GM19463 (cell line): ENCODE measurements around the gene UNK.

Experiments
- ATAC-seq: cut with Tn5 transposase; IDR thresholded peaks from one replicate; pipeline ENCODE4 v1.9.1; 2021; ENCODE audit warnings: mild to moderate bottlenecking, moderate library complexity; ENCODE audit not compliant: unreplicated experiment

The UNK gene

DNA sequence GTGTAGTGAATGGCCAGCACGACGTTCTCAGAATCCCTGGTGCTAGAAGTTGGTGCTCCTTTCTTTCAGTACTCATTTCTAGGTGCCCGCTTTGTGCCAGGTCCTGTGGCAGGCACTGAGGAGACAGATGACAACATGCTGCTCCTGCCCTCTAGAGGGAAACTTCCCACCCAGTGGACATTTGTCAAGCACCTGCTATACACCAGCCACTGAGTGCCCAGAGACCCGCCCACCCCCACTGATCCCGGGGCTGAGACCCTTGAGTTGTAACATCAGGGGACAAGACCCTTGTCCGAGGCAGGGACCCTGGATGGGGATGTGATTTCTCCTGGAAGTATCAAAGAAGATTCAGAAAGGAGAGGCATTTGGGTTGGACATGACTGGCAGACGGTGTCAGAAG is 34.5 kb downstream of the UNK start:
- no peak for ATAC-seq

DNA sequence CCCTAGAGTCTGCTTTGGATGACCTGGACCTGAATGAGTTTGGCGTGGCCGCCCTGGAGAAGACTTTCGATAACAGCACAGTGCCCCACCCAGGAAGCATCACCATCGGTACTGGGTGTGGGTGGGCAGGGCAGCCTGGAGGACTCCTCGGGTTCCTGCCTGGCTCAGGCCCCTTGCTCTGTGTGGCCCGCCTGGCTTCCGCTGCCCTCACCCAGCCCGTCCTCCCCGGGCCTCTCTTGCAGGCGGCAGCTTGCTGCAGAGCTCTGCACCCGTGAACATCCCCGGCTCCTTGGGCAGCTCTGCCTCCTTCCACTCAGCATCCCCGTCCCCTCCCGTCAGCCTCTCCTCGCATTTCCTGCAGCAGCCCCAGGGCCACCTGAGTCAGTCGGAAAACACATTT is 35.1 kb downstream of the UNK start:
- ATAC-seq: no peak

- ATAC-seq: no peak
Measured at GRCh38 chr17:75820094-75821080, 35.8 kb downstream of the UNK start.

DNA sequence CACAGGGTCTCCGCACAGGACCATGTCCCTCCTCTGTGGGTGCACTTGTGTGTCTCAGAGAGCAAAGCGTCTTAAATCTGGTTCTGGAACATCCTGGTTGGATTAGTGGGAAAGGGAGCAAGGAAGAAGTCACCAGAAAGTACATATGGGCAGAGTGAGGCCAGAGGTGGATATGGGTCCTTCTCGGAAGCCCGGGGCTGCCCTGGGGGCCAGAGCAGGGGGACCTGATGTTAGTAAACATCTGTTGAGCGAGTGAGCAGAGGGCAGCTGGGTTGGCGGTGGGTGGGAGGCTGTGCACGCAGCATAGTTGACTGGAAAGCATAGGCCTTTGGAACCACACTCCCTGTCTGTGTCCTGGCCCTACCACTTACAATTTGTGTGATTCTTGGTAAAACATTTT is 36.9 kb downstream of the UNK start:
- no peak for ATAC-seq

DNA sequence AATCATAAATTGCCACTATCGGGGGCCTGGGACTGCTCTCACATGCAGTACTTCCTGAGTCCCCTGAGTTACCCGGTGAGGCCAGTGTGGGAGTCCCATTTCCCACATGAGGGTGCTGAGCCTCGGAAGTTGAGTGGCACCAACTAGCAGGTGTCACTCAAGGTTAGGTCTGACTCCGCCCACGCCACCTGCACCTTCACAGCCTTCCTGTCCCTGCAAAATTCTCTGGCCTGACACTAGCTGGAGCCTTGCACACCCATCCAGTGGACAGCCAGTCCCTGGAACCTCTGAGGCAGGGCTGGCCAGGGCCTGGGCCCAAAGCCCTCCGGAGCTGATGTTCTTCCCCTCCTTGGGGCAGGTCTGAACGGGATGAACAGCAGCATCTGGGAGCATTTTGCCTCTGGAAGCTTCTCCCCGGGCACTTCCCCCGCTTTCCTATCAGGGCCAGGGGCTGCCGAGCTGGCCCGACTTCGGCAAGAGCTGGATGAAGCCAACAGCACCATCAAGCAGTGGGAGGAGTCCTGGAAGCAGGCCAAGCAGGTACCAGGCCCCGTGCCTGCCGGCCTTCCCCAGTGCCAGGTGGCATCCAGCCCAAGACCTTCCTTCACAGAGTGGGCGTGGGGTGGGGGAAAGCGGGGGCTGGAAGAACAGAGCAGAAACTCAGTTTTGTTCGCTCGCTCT is 37.7 kb downstream of the UNK start:
- ATAC-seq: no peak

DNA sequence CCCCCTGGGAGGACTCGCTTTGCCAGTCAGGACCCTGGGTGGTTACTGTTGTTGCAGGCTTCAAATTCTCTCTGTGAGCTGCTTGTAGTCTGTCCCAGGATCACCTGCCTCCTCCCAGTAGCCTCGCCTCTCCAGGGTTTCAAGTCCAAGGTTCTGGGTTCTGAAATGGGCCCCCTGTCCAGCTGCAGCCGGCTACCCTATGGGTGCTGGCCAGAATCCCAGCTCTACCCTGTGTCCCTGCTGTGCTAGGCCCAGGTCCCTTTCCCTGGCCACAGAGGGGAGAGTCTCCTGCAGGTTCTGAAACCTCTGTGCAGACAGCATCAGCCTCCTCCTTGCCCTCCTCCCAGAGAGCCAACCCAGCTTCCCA is 38.2 kb downstream of the UNK start:
- no peak for ATAC-seq

- no peak for ATAC-seq
Measured at GRCh38 chr17:75823257-75824041, 38.8 kb downstream of the UNK start.

GRCh38 chr17:75824050-75824552 is 39.5 kb downstream of the UNK start:
- ATAC-seq: no peak

- no peak for ATAC-seq
Measured at GRCh38 chr17:75824666-75825065, 40.1 kb downstream of the UNK start.

GRCh38 chr17:75825149-75825552 is 40.5 kb downstream of the UNK start:
- no peak for ATAC-seq

DNA sequence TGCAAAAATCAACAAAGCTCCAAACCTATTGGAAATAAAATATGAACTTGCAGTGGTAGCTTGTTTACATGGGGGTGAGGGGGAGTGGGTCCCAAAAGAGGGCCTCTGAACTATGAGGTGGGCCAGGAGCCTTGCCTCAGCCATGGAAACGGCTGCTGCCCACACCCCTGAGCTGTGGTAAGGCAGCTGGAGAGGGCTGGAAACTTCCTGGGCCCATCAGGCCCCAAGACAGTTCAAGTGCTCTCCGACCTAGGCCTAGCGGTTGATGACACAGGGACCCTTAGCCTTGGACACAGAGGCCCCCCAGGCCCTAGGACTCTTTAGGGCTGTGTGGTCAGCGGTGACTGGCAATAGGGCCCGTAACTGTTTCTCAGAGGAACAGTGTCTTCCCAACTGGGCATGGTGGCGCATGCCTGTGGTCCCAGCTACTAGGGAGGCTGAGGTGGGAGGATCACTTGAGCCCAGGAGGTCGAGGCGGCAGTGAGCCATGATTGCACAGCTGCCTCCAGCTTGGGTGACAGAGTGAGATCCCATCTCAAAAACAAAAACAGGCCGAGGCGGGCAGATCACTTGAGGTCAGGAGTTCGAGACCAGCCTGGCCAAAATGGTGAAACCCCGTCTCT is 41.3 kb downstream of the UNK start:
- ATAC-seq: no peak

DNA sequence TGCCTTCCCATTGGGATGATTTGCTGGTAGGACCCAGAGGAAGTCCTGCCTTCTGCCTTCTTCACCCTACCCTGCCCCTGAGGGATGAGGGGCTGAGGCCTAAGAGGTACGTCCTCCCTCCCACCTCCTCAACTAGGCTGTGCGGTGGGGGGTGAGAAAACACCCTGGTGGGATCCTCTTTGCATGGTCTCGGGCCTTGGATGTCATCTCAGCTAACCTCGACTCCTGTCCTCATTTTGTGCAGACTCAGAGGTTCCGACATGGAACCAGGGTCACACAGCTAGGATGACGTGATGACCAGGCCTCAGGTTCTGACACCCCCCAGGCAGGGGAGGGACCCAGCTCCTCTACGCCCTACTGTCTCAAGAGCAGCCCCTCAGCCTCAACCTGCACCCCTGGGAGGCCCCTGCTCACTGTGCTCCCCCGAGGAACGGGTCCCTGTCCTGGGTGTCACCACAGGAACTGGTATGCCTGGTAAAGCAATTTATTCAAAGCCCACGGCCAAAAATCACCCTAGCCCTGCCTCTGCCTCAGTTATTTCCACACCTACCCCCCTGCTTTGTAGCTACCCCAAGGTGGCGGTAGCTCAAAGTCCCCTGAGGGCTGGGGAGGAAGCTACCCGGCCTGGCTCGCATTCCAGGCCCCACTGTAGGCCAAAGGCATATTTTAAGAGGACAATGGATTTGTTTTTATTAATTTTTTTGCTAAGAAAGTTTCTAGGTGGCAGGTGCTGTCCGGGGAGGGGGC is 42.1 kb downstream of the UNK start:
- ATAC-seq: no peak

- ATAC-seq: no peak
Measured at GRCh38 chr17:75827308-75828075, 42.9 kb downstream of the UNK start.

DNA sequence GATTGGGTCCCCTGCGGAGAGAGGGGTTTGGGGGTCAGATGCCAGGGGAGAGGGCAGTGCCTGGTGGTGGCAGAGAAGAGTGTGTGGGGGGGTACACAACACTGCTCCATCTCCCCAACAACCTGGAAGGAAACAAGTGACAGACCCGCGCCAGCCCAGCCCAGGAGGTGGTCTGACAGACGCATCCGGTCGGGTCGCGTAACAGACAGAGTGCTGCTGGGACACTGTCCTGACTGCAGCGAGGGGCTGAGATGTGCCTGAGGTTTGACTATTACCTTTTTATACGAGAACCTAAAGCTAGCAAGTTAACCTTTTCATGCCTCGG is 43.4 kb downstream of the UNK start:
- no peak for ATAC-seq

DNA sequence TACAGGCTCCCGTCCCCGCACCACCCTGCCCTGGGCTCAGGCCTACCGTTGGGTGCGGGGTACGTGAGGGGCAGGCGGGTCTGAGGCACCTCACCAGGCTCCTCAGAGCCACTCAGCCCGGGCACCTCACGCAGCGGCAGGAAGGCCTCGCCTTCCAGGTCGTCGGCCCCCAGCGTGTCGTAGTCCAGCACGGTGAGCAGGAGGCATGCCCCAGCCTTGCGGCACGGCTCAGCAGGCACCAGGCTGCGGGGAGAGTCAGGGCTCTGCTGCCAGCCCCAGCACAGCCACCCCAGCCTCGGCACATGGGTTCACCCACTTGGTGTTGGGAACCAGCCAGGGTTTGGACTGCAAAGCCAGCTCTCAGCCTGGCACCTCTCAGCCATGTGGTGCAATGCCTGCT is 44.1 kb downstream of the UNK start:
- ATAC-seq: no peak

GRCh38 chr17:75829747-75830146 is 45.1 kb downstream of the UNK start:
- ATAC-seq: no peak

DNA sequence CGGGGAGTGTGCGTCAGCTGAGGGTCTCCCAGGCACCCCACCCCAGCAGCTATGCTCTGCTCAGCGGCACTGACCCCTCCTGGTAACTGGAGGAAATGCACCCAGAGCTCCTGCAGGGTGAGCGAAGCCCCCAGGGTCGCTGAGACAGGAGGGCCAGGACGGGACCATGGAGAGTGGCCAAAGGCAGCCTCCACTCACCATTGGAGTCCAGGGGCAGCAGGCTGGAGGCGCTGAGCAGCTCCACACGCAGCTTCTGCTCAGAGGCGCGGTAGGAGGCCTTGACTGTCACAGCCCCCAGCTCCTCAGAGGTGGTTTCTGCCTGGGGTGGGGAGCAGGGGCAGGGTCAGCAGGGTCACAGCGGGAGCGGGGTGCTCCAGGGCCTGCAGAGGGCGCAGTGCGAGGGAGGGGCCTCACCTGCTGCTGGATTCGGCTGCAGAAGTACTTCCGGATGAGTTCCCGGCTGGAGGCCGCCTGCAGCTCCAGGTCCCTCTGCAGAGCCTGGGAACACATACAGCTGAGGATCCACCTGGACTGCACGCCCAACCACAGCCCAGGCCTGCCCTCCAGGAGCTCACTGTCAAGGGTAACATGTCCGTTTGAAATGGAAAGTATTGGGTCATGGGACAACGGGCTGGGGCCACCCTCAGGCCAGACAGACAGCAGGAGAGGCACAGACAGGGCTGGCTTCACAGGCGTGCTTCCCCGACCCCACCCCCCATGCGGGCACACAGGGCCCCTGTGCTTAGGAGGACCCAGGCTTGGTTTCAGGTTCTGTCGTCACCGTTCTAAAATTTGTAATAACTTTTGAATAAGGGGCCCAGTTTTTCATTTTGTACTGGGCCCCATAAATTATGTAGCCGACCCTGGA is 45.8 kb downstream of the UNK start:
- no peak for ATAC-seq

DNA sequence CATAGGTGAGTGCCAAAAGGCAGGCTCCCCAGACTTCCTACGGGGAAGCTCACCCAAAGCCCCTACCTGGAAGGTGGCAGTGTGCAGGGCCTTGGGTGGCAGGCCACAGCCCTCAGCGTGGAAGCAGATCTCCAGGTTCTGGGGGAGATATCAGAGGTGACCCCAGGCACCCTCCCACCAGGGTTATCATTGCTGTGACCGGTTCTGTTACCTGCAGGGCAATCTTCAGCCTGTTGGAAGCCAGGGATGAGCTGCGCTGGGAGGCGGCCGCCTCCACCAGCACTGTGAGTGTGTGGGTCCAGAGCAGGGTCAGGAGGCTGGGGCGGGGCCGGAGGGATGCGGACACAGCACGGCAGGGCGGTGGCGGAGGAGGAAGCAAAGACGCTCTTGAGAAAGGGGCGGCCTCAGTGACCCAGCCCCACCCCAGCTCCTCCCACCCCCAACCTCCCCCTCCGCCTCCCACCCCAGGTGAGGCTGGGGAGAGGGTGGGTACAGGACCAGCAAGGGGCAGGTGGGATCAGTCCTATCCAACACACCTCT is 46.5 kb downstream of the UNK start:
- ATAC-seq: no peak
